ENCODE results near the gene BCAS3.

BCAS3 gene

DNA sequence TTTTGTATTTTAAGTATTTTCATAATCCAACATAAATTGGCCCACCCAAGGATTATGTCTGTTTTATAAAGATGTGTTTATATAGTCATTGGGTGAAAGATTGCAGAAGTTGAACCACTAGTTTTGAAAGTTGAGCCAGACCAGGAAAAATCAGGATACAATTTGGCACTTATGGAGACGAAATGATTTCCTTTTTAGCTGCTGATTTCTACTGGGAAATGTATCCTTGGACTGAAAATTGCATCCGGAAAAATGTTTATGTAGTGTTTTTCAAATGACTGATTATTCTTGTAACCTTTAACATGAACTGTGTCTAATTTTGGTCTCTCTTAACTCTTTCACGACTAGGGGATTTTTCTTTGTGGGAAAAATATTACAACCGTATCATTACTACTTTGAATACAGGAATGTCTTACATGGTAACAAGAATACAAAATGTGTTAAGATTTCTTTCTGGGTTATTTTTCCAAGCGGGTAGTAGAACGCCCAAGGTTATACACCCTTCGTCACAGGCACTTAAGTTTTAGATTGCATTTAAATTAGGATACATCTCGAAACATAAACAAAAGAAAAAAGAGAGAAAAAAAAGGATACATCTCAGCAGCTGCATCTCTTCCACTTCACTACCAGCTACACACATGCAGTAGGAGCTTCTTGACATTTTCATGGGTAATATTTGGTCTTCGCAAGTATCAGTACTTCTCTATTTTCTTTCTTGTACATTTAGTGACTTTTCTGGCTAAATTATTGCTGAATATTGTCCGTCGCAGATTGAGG is 449.0 kb downstream of the BCAS3 start:
- Histone ChIP-seq H3K27ac (ENCODE audit: low read depth, low read length) (no peak overlapping the region), H3K27me3 (ENCODE audit: control insufficient read depth, insufficient read depth, low read length) (no peaks in the 10 kb centered on the region), H3K4me1 (ENCODE audit: control insufficient read depth, insufficient read depth, low read length) (no peaks in the 10 kb centered on the region), H3K36me3 (ENCODE audit: control insufficient read depth, insufficient read depth, low read length) (no peaks in the 10 kb centered on the region), H3K4me3 (ENCODE audit: low read length) (no peak overlapping the region), H3K9ac (ENCODE audit: low read length) (no peak overlapping the region)

DNA sequence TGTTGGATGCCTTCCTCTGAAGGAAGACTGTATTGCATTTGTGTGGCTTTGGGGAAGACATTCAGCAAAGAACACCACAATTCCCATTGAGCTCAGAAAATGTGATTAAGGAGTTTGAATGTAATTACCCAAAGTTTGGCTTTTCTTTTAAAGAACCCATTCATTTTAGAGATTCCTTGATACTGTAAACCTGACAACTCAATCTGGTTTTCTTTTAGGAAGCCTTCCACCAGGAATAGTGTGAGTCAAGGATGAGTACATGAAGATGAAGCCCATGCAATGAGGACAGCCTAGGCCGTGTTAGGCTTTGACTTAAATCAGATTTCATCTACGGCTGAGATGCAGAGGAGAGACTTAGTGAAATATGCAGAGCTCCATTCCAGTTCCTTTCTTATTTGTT is 450.3 kb downstream of the BCAS3 start:
- no peaks in the 10 kb centered on the region for H3K4me1 ChIP-seq (ENCODE audit: control insufficient read depth, insufficient read depth, low read length)
- H3K27ac ChIP-seq (ENCODE audit: low read depth, low read length), result no peak overlapping the region
- H3K36me3 ChIP-seq (ENCODE audit: control insufficient read depth, insufficient read depth, low read length), result no peaks in the 10 kb centered on the region
- no peak overlapping the region for H3K4me3 ChIP-seq (ENCODE audit: low read length)
- H3K9ac ChIP-seq (ENCODE audit: low read length), result no peak overlapping the region
- H3K27me3 ChIP-seq (ENCODE audit: control insufficient read depth, insufficient read depth, low read length), result no peaks in the 10 kb centered on the region

DNA sequence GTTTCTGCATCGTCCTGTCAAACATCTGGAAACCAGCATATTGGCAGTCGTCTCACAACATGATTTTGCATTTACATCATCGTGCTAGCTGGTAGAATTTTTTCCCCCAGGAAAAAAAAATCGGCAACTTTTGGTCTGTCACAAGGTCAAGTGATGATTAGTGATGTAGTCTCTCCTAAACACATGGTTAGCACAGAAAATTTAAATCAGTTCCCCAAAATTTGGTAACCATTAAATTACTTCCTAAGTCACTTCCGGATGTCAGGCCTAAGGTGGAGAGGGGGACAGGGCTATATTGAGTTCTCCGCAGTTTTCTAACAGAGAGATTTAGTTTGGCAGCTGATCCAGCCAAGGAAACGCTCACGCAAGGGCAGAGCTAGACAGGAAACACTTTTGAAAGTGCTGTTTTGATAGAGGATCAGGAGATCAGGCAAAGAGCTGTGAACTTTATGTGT is 451.0 kb downstream of the BCAS3 start:
- Histone ChIP-seq H3K4me3 (ENCODE audit: low read length) (no peak overlapping the region), H3K27me3 (ENCODE audit: control insufficient read depth, insufficient read depth, low read length) (no peaks in the 10 kb centered on the region), H3K9ac (ENCODE audit: low read length) (no peak overlapping the region), H3K36me3 (ENCODE audit: control insufficient read depth, insufficient read depth, low read length) (no peaks in the 10 kb centered on the region), H3K4me1 (ENCODE audit: control insufficient read depth, insufficient read depth, low read length) (no peaks in the 10 kb centered on the region), H3K27ac (ENCODE audit: low read depth, low read length) (no peak overlapping the region)

DNA sequence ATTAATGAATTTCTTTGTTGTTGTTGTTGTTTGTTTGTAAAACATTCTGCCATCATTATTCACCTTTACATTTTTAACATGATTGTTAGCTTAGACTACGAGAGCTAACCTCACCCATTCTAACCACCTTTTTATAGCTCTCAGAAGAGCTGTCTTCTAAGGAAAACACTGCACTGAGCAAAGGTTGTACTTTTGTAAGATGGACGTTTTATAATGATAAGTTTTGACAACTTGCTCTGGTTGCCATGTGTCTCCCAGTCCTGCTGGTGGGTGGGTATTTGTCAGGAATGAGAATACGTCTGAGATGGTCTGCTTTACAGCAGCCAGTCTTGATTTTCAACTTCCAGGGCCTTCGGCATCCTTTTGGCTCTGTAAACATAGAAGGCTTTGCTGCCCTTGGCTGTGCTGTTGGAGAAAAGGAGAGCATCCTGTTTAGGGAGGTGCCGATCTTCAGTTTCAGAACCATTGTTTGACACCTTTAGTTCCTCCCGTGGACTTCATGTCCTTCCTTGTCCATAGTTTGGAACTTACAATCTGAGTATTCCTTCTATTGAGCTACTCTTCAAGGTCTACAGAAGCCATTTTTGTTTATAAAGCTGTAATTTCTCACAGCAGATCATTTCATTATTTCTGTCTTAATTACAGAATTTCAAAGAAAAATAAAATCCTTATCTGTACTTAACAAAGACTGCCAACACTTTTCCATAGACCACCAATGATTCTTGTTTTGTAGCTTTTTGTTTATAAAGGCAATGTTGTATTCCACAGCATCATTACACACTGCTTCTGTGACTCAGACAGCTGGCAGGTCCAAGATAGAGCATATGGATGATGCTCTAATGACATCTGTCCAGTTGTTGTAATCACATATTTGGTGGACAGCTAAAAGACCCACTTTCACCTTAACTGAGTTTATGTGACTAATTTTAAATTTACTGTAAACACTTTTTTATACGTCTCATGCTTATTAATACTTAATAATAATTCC is 451.9 kb downstream of the BCAS3 start:
- no peak overlapping the region for H3K27ac ChIP-seq (ENCODE audit: low read depth, low read length)
- H3K9ac ChIP-seq (ENCODE audit: low read length), result no peak overlapping the region
- H3K4me1 ChIP-seq (ENCODE audit: control insufficient read depth, insufficient read depth, low read length), result no peaks in the 10 kb centered on the region
- H3K27me3 ChIP-seq (ENCODE audit: control insufficient read depth, insufficient read depth, low read length), result no peaks in the 10 kb centered on the region
- H3K36me3 ChIP-seq (ENCODE audit: control insufficient read depth, insufficient read depth, low read length), result no peaks in the 10 kb centered on the region
- H3K4me3 ChIP-seq (ENCODE audit: low read length), result no peak overlapping the region

- Histone ChIP-seq H3K9ac (ENCODE audit: low read length) (no peak overlapping the region), H3K27me3 (ENCODE audit: control insufficient read depth, insufficient read depth, low read length) (no peaks in the 10 kb centered on the region), H3K4me1 (ENCODE audit: control insufficient read depth, insufficient read depth, low read length) (no peaks in the 10 kb centered on the region), H3K36me3 (ENCODE audit: control insufficient read depth, insufficient read depth, low read length) (no peaks in the 10 kb centered on the region), H3K27ac (ENCODE audit: low read depth, low read length) (no peak overlapping the region), H3K4me3 (ENCODE audit: low read length) (no peak overlapping the region)
These were observed 452.7 kb downstream of the BCAS3 start for GRCh38 chr17:61130330-61130729.

DNA sequence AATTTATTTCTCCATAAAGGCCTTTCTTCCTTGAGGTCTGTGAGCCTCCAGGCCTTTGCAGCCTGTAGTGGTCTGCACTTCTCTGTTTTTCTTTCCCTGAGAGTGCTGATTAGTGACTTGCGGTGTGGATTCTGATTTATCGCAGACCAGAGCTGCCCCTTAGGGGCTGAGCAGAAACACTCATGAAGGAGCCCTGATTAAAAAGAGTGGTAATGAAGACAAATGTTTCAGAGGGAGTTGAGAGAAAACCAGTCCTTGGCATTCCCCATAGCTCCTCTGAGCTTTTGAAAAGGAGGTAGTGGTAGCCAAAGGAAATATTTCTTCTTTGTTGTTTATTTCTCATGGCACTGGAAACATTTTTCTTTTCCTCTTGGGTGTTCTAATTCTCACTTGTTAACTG is 453.9 kb downstream of the BCAS3 start:
- Histone ChIP-seq H3K4me1 (ENCODE audit: control insufficient read depth, insufficient read depth, low read length) (no peaks in the 10 kb centered on the region), H3K27me3 (ENCODE audit: control insufficient read depth, insufficient read depth, low read length) (no peaks in the 10 kb centered on the region), H3K9ac (ENCODE audit: low read length) (no peak overlapping the region), H3K27ac (ENCODE audit: low read depth, low read length) (no peak overlapping the region), H3K4me3 (ENCODE audit: low read length) (no peak overlapping the region), H3K36me3 (ENCODE audit: control insufficient read depth, insufficient read depth, low read length) (no peaks in the 10 kb centered on the region)

GRCh38 chr17:61132524-61132923 is 454.9 kb downstream of the BCAS3 start:
- no peak overlapping the region for H3K9ac ChIP-seq (ENCODE audit: low read length)
- H3K4me3 ChIP-seq (ENCODE audit: low read length), result no peak overlapping the region
- no peaks in the 10 kb centered on the region for H3K4me1 ChIP-seq (ENCODE audit: control insufficient read depth, insufficient read depth, low read length)
- H3K36me3 ChIP-seq (ENCODE audit: control insufficient read depth, insufficient read depth, low read length), result no peaks in the 10 kb centered on the region
- H3K27me3 ChIP-seq (ENCODE audit: control insufficient read depth, insufficient read depth, low read length), result no peaks in the 10 kb centered on the region
- H3K27ac ChIP-seq (ENCODE audit: low read depth, low read length), result no peak overlapping the region

DNA sequence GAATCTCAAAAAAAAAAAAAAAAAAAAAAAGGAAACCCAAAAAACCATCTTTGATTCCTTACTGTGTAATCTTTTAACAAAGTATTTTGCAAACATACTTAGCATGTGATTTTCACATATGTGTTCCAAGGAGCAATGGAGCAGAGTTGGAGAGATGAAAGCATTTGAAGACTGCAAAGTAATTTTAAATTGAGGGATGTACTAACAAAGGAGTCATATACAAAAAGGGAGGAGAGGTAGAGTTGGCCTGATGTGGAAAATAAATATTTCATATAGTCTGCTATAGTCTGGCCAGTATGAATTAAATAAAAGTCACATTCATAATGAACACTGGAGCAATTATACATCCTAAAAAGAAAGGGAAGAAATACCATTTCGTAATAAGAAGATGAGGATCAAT is 456.2 kb downstream of the BCAS3 start:
- Histone ChIP-seq H3K4me3 (ENCODE audit: low read length) (no peak overlapping the region), H3K4me1 (ENCODE audit: control insufficient read depth, insufficient read depth, low read length) (no peaks in the 10 kb centered on the region), H3K27ac (ENCODE audit: low read depth, low read length) (no peak overlapping the region), H3K36me3 (ENCODE audit: control insufficient read depth, insufficient read depth, low read length) (no peaks in the 10 kb centered on the region), H3K27me3 (ENCODE audit: control insufficient read depth, insufficient read depth, low read length) (no peaks in the 10 kb centered on the region), H3K9ac (ENCODE audit: low read length) (no peak overlapping the region)

DNA sequence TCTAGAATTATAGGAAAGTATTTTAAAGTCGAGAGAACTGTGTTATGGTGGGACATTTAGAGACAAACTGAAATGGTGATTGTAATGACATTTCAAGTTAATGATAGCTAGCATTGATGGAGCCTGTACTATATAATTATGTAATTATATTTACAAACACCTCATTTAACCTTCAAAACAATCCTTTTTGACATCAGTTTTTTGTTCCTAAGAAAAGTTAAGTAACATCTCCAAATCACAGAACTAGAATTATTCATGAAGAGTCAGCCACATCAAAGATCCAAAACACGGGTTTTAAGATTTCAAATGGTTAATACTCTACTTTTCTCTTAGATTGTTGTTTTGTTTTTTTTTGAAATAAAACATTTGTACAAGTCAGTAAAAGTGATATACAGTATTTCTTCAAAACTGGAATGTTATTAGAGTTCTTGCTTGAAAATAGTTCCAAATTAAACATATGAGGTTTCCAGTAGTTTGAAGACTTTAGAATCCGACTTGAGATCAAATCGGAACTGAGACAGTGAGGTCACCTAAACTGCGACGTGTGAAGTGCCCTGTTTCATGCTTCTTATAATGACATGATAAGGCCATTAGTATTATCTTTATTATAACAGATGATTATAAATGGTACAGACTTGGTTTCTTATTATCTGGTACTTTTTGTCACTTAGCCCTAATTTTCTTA is 457.0 kb downstream of the BCAS3 start:
- Histone ChIP-seq H3K4me3 (ENCODE audit: low read length) (no peak overlapping the region), H3K4me1 (ENCODE audit: control insufficient read depth, insufficient read depth, low read length) (no peaks in the 10 kb centered on the region), H3K9ac (ENCODE audit: low read length) (no peak overlapping the region), H3K27ac (ENCODE audit: low read depth, low read length) (no peak overlapping the region), H3K36me3 (ENCODE audit: control insufficient read depth, insufficient read depth, low read length) (no peaks in the 10 kb centered on the region), H3K27me3 (ENCODE audit: control insufficient read depth, insufficient read depth, low read length) (no peaks in the 10 kb centered on the region)

DNA sequence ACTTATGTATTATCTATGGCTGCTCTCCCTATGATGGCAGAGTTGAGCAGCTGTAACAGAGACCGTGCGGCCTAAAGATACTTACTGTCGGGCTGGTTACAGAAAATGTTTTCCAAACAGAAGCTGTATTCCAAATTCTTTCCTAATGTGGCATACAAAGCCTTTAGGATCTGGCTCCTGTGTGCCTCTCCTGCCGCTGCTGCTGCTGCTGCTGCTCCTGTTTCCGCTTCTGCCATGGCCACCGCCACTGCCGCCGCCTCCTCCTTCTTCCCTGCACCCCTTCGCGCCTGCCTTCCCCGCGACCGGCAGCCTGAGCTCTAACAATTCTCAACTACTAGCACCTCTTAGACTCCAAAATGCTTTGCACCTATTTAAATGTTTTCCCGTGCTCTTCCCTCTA is 458.1 kb downstream of the BCAS3 start:
- Histone ChIP-seq H3K36me3 (ENCODE audit: control insufficient read depth, insufficient read depth, low read length) (no peaks in the 10 kb centered on the region), H3K27ac (ENCODE audit: low read depth, low read length) (no peak overlapping the region), H3K4me1 (ENCODE audit: control insufficient read depth, insufficient read depth, low read length) (no peaks in the 10 kb centered on the region), H3K4me3 (ENCODE audit: low read length) (no peak overlapping the region), H3K27me3 (ENCODE audit: control insufficient read depth, insufficient read depth, low read length) (no peaks in the 10 kb centered on the region), H3K9ac (ENCODE audit: low read length) (no peak overlapping the region)

DNA sequence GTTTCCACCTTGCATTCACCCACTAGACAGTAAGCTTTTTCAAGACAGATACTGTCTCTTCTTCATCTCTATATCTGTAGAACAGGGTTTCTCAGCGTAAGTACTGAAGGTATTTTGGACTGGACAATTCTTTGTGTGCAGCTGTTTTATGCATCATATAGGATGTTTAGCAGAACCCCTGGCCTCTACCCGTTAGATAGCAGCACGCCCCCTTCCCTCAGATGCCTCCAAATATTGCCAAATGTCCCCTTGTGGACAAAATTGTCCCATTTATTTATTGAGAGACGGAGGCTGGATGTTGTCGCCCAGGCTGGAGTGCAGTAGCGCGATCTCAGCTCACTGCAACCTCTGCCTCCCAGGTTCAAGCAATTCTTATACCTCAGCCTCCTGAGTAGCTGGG is 458.6 kb downstream of the BCAS3 start:
- Histone ChIP-seq H3K4me1 (ENCODE audit: control insufficient read depth, insufficient read depth, low read length) (no peaks in the 10 kb centered on the region), H3K27ac (ENCODE audit: low read depth, low read length) (no peak overlapping the region), H3K4me3 (ENCODE audit: low read length) (no peak overlapping the region)

DNA sequence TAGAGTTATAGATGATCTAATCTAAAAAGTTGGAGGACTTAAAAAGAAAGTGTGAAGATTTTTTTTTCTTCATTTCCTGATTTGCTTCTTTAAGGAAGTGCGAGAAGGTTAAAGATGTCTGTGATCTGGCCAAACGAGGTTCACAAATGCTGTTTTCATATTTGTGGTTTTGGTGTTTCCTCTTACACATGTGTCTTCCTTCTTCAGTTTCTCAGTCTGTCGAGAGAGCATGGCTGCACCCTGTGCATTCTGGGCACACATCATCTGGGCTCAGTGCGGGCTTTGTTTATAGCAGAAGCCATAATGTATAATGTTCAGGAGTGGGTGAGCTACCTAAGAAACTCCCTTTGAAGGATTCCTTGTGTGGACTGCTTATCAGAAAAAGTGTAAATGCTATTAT is 461.6 kb downstream of the BCAS3 start:
- H3K36me3 ChIP-seq (ENCODE audit: control insufficient read depth, insufficient read depth, low read length), result no peaks in the 10 kb centered on the region
- no peaks in the 10 kb centered on the region for H3K4me1 ChIP-seq (ENCODE audit: control insufficient read depth, insufficient read depth, low read length)
- no peaks in the 10 kb centered on the region for H3K27me3 ChIP-seq (ENCODE audit: control insufficient read depth, insufficient read depth, low read length)
- H3K9ac ChIP-seq (ENCODE audit: low read length), result no peak overlapping the region
- no peak overlapping the region for H3K4me3 ChIP-seq (ENCODE audit: low read length)
- no peak overlapping the region for H3K27ac ChIP-seq (ENCODE audit: low read depth, low read length)

More for the DNA sequence above, 458.6 kb downstream of the BCAS3 start:
- H3K36me3 ChIP-seq (ENCODE audit: control insufficient read depth, insufficient read depth, low read length), result no peaks in the 10 kb centered on the region
- H3K9ac ChIP-seq (ENCODE audit: low read length), result no peak overlapping the region
- no peaks in the 10 kb centered on the region for H3K27me3 ChIP-seq (ENCODE audit: control insufficient read depth, insufficient read depth, low read length)

All from rectal smooth muscle tissue (tissue), 1 donor.